Brain pericyte (primary cell): ENCODE results near the gene AKT3.
A peak's percentile ranks its signal among the peaks of the same experiment; 100 is the strongest.

Experiments
- DNase-seq: peaks from one replicate; pipeline ENCODE4 v3.0.0-alpha.2; 2012; ENCODE audit warnings: low read depth, low spot score

The AKT3 gene

GRCh38 chr1:243731974-243732625 lies 117.9 kb downstream of the AKT3 start:
- no peak for DNase-seq

- peak; percentile 20 for DNase-seq
Measured at GRCh38 chr1:243731301-243731891, 118.6 kb downstream of the AKT3 start.

GRCh38 chr1:243730487-243731150 lies 119.4 kb downstream of the AKT3 start:
- DNase-seq, result no peak

GRCh38 chr1:243729956-243730355 lies 120.1 kb downstream of the AKT3 start:
- no peak for DNase-seq

GRCh38 chr1:243727503-243728203 lies 122.4 kb downstream of the AKT3 start:
- no peak for DNase-seq

GRCh38 chr1:243726806-243727502 lies 123.1 kb downstream of the AKT3 start:
- DNase-seq, result no peak

- no peak for DNase-seq
Measured at GRCh38 chr1:243725846-243726245, 124.2 kb downstream of the AKT3 start.

GRCh38 chr1:243725075-243725474 lies 125.0 kb downstream of the AKT3 start:
- no peak for DNase-seq

GRCh38 chr1:243723458-243724043 lies 126.5 kb downstream of the AKT3 start:
- DNase-seq, result no peak

GRCh38 chr1:243723050-243723449 lies 127.0 kb downstream of the AKT3 start:
- DNase-seq, result no peak

GRCh38 chr1:243719476-243719875 lies 130.6 kb downstream of the AKT3 start:
- no peak for DNase-seq

GRCh38 chr1:243718893-243719292 lies 131.2 kb downstream of the AKT3 start:
- no peak for DNase-seq

GRCh38 chr1:243718022-243718421 lies 132.0 kb downstream of the AKT3 start:
- DNase-seq, result no peak

- no peak for DNase-seq
Measured at GRCh38 chr1:243716906-243717305, 133.1 kb downstream of the AKT3 start.

GRCh38 chr1:243715285-243715684 lies 134.8 kb downstream of the AKT3 start:
- no peak for DNase-seq

- no peak for DNase-seq
Measured at GRCh38 chr1:243713470-243714186, 136.4 kb downstream of the AKT3 start.

- DNase-seq, result no peak
Measured at GRCh38 chr1:243712941-243713340, 137.1 kb downstream of the AKT3 start.

- no peak for DNase-seq
Measured at GRCh38 chr1:243712242-243712641, 137.8 kb downstream of the AKT3 start.

- no peak for DNase-seq
Measured at GRCh38 chr1:243710467-243710866, 139.6 kb downstream of the AKT3 start.

- DNase-seq, result no peak
Measured at GRCh38 chr1:243708210-243708609, 141.8 kb downstream of the AKT3 start.

- no peak for DNase-seq
Measured at GRCh38 chr1:243706563-243706962, 143.5 kb downstream of the AKT3 start.
